Articular chondrocyte of knee joint (primary cell): ENCODE measurements around the gene NUDCD3. TPM values are rescaled to one million over a fixed set of nuclear protein-coding genes. Genes with fewer than 3 reads are reported as not detected.

Source experiments
- small RNA-seq: library from RNA; depleted of rRNA; stranded (forward); fragments of <200 nt; gene quantifications from one replicate; pipeline ENCODE3, GENCODE V24; 2012
- total RNA-seq: library from RNA; depleted of rRNA; stranded (reverse); fragments of >200 nt; gene quantifications from 2 replicates; pipeline ENCODE4 v1.2.3, GENCODE V29; 2012

The NUDCD3 gene
- total RNA-seq, result 42.1 and 51.2 TPM in 2 replicates

GRCh38 chr7:44490351-44491200 is at the start of gene NUDCD3:
Gene NUDCD3 (minus strand): TSS chr7:44490658. CDS start chr7:44490600, 58 bp downstream.

Small RNA genes within 50 kb of the gene (small RNA-seq; reads per million reads assigned to genes)
- gene RNU6-1097P, result not detected

Other genes with a start within 250 kb of the NUDCD3 start
- 0.26 and 0.54 TPM in 2 replicates for gene CAMK2B, start 165.1 kb downstream of the NUDCD3 start, total RNA-seq
- gene NPC1L1, start 50.7 kb upstream of the NUDCD3 start, total RNA-seq, result under 0.01 TPM in 1 of 2 replicates, not detected in the other
- gene DDX56, start 83.2 kb upstream of the NUDCD3 start, total RNA-seq, result 39.1 and 41.4 TPM in 2 replicates
- 75.7 and 92.9 TPM in 2 replicates for gene TMED4, start 91.6 kb upstream of the NUDCD3 start, total RNA-seq
- 116 and 126 TPM in 2 replicates for gene OGDH, start 116.0 kb upstream of the NUDCD3 start, total RNA-seq